GM18909 (cell line): ENCODE data around the gene SCT.

ENCODE experiments used
- ATAC-seq: cut with Tn5 transposase; IDR thresholded peaks from one replicate; pipeline ENCODE4 v1.9.1; 2021; ENCODE audit warnings: mild to moderate bottlenecking; ENCODE audit not compliant: unreplicated experiment, poor library complexity

Gene SCT

DNA sequence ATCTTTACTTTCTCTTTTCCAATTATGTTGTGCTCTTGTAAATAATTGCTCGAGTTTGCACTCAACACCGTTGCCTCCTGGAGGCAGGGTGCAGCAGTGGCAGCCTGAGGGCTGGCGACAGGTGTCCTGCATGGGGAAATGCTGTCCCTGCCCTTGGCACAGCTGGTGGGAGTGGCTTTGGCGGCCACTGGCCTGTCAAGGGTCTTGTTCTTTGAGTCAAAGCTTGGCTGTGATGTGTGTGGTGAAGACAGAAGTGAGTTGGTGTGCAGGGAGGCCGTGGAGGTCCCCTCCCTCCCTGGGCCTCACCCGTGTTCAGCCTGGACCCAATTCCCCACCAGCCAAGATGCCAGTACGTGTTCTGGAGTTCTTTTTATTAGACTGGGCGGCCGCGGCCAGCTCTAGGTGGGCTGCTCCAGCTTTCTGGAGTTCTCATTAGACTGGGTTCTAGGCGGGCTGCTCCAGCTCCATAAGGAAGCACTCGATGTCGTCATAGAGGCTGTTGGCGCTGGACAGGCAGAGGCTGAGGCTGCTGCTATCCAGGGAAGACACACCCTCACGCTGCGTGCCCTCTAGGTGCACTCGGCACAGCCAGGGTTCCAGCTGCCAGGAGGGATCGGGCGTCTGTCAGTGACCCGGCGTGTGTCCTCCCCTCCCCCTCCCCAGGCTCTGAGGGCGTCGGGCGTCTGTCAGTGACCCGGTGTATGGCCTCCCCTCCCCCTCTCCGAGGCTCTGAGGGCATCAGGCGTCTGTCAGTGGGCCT lies 14.6 kb downstream of the SCT start:
- ATAC-seq: no peak

DNA sequence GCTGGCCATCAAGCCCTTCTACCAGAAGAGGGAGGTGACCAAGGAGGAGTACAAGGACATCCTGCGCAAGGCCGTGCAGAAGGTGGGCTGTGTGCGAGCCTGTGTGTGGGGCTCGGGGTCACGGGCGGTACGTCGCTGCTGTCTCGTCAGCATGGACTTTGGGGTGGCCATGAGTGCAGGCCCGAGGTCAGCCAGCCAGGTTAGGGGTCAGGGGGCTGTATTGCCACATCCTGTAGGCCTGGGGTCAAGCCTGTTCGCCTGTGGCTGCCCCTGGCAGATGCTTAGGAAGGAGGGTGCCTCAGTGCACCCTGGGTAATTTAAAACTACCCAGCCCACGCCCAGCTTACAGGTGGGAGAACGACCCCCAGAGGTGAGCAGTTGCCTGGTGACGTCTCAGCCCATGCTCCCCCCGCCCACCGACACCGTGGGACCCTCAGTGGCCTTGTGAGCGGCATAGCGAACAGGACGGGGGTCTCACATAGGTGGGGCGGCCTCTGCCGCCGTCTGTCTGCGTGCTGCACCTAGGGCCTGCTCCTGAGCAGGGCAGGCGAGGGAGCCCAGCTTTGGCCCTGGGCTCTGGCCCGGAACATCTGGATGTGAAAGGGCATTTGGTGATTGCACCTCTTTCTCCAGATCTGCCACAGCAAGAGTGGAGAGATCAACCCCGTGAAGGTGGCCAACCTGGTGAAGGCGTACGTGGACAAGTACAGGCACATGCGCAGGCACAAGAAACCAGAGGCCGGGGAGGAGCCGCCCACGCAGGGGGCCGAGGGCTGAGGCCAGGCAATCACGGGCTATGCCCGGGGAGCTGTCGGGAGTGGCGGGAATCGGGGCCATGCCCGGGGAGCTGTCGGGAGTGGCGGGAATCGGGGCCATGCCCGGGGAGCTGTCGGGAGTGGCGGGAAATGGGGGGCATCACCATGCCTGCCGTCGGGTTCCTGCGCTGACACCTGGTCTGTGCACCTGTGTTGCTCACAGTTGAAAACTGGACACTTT lies 15.7 kb downstream of the SCT start:
- no peak for ATAC-seq

DNA sequence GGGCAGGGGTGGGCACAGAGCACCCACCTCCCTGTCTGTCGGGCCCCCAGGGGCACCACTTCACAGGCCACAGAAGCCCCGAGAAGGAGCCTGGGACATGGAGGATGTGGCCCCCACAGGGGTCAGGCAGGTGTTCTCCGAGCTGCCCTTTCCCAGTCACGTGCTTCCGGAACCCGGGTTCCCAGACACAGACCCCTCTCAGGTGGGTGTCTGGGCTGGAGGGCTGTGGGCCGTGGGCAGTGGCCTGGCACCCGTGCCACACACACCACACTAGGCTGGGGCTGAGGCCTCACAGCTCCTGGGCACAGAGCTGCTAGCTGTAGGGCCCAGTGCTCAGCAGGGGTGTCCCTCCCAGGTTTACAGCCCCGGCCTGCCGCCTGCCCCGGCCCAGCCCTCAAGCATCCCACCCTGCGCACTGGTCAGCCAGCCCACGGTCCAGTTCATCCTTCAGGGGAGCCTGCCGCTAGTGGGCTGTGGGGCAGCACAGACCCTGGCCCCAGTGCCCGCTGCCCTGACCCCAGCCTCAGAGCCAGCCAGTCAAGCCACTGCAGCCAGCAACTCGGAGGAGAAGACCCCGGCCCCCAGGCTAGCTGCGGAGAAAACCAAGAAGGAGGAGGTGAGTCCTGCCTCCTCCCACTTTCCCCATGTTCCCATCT lies 16.7 kb downstream of the SCT start:
- ATAC-seq: no peak

- ATAC-seq: no peak
These were observed 17.6 kb downstream of the SCT start for GRCh38 chr11:609341-609811.

- ATAC-seq: no peak
These were observed 18.2 kb downstream of the SCT start for GRCh38 chr11:608791-609251.

DNA sequence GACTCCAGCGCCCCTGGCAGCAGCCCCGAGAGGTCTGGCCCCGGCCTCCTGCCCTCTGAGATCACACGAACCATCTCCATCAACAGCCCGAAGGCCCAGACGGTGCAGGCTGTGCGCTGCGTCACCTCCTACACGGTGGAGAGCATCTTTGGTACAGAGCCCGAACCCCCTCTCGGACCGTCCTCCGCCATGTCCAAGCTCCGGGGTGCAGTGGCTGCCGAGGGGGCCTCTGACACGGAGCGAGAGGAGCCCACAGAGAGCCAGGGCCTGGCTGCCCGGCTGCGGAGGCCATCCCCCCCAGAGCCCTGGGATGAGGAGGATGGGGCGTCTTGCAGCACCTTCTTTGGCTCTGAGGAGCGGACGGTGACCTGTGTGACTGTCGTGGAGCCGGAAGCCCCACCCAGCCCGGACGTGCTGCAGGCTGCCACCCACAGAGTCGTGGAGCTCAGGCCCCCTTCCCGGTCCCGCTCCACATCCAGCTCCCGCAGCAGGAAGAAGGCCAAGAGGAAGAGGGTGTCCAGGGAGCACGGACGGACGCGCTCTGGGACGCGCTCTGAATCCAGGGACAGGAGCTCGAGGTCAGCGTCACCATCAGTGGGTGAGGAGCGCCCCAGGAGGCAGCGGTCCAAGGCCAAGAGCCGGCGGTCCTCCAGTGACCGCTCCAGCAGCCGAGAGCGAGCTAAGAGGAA lies 18.9 kb downstream of the SCT start:
- ATAC-seq: no peak

- ATAC-seq: no peak
These were observed 19.8 kb downstream of the SCT start for GRCh38 chr11:607020-607780.

- no peak for ATAC-seq
These were observed 20.7 kb downstream of the SCT start for GRCh38 chr11:606245-606644.

DNA sequence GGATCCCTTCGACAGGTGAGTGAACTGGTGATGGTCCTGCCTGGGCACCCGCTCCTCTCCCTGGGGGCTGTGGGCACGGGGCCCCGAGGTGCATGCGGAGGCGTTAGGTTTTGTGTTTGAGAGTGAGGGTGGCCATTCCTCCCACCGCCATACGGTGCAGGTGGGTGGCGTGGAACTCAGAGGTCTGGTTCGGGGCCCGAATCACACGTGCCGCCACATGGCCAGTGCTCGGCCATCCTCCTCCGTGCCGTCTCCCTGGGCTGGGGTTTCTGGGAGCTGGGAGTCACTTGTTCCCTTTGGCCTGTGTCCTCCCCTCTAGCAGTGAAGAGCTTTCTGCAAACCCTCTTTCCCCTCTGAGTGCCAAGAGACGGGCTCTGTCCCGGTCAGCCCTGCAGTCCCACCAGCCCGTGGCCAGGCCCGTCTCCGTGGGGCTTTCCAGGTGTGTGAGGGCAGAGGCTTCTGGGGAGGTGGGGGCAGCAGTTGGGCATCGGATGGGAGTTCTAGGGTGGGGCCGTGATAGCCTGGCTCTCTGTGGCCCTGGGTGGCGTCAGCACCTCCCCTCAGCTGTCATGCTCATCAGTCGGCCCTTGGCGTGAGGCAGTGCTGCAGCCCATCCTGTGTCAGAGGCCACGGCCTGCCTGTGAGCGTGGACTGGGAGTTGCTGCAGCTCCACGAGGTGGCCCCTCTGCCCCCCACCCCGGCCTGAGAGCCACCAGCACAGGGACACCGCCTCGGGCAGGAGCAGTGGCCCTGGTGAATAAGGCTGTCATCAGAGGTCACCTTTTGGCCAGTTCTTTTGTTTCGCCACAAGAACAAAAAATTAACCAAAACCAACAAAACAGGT lies 21.5 kb downstream of the SCT start:
- ATAC-seq: no peak

DNA sequence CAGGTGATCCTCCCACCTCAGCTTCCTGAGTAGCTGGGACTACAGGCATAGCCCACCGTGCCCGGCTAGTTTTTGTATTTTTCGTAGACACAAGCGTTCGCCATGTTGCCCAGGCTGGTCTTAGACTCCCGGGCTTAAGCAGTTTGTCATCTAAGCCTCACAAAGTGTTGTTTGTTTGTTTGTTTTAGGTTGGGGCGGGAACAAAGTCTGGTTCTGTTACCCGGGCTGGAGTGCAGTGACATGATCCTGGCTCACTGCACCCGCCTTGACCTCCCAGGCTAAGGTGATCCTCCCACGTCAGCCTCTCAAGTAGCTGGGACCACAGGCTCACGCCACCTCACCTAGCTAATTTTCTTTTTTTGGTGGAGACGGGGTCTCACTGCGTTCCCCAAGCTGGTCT lies 23.8 kb downstream of the SCT start:
- ATAC-seq: no peak

DNA sequence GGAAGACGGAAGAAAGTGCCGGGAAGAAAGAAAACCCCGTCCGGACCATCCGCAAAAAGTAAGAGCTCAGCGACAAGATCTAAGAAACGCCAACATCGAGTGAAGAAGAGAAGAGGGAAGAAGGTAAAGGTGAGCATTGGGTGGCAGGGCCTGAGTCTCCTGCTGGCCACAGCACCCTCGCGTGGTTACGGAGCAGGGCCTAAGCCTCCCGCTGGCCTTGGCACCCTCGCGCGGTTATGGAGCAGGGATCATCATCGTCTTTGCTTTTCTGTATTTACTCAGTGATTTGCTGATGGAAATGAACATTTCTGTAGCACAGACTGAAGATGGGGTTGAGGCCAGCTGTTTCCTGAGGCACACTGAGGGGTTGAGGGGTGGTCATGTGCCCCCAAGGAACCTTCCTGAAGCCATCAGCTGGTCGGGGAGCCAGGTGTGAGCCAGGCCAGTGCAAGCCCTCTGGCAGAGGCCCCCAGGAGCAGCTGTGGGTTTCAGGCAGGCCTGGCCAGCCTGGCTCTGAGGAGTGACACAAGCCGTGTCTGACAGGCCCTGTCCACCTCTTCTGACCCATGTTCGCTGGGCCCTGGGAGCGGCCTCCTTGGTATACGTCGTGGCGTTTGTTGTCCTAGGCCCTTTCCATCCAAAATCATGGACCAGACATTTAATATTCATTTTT lies 25.3 kb downstream of the SCT start:
- no peak for ATAC-seq

DNA sequence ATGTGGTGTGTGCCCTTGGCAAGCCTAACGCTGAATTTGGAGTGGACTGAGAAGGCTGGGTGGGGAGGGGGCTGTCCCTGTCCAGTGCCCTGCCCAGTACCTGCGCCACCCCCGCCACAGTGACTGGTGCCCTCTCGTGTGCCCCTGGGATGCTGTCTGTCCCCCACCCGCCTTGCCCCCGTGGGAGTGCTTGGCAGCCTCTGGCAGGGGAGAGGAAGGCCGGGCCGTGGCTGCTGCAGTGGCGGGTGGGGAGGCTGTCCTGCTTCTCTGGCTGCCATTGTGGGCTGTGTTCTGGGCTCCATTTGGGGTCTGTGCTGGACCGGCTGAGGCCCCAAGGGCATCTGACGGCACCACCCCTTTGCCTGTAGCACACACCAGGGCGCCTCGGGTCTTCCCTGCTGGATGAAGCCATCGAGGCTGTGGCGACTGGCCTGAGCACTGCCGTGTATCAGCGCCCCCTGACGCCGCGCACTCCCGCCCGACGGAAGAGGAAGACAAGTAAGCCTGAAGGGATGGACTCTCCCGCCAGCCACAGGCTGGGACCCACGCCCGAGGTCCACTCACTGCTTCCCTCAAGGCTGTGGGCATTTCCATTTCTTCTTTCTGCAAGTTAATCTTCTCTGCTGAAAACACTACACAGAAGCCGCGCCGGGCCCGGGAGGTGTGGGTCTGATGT lies 28.8 kb downstream of the SCT start:
- no peak for ATAC-seq

DNA sequence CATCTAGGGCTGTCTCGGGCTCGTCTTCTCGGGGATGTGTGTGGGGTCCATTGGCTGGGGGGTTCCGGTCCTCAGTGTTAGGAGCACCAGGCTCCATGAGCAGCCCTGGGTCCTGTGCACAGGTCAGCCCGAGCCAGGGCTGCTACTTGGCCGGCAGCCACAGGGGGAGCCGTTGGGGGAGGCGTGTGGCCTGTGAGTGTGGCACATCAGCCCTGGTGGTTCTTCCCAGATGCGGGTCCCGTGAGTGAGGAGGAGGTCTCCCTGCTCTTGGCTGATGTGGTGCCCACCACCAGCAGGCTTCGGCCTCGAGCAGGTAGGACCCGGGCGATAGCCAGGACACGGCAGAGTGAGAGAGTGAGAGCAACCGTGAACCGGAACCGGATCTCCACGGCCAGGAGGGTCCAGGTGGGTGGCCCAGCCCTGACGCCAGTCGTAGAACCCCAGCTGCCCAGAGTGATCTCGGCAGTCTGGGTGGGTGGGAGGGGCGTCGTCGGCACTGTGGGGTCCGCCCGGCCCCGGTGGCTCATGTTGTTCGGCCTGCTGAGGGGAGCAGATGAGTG lies 29.7 kb downstream of the SCT start:
- no peak for ATAC-seq

- no peak for ATAC-seq
These were observed 30.6 kb downstream of the SCT start for GRCh38 chr11:596374-596773.

- ATAC-seq: no peak
These were observed 31.6 kb downstream of the SCT start for GRCh38 chr11:595400-595799.

DNA sequence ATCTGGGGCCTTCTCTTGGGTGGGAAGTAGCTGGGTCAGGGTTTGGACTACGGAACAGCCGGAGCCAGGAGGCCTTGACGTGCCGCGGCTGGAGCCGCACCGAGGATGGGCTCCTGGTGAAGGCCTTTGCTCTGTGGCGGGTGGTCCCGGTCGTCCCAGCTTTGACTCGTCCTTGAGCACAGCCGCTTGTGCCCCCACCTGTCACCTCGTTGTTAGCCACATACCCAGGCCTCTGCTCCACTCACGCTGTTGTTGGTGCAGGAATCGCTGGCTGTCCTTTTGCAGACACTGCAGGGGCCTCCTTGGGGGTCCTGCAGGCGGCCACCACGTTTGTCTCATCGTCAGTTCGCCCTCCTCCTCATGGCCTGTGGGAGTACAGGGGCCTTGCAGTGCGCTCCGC lies 33.6 kb downstream of the SCT start:
- ATAC-seq: no peak

DNA sequence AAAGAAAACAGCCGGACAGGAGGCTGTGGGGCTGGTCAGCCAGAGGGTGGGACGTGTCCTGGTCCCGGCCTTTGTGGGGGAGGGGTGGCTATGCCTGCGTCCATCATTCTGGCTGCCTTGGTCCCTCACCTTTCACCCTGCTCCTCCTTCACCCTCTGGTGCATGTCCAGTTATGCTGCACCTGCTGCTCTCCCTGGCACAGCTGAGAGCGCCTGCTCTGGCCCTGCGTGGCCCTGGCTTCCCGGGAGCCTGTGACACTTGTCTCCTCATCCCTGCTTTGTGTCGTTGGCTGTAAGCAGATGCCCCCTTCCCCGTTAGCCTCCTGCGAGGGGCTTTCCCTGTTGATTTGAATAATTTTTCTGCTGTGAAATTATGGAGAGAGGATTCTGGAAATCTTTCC lies 34.1 kb downstream of the SCT start:
- ATAC-seq: no peak
